Chondrocyte (in vitro differentiated cells): ENCODE data around the gene CD82. TPM values are rescaled to one million over a fixed set of nuclear protein-coding genes. Genes with fewer than 3 reads are reported as not detected.

ENCODE experiments used
- DNase-seq: peaks from one replicate; pipeline ENCODE4 v3.0.0; 2021; ENCODE audit warnings: mixed read lengths, low spot score
- H3K27ac Mint-ChIP-seq: one replicate; pipeline ENCODE4 v1.8.0; 2021; ENCODE audit warnings: mild to moderate bottlenecking, moderate library complexity, mixed read lengths; ENCODE audit not compliant: unreplicated experiment
- H3K27me3 Mint-ChIP-seq: 2 replicates; pipeline ENCODE4 v1.8.0; 2021; ENCODE audit warnings: low read depth, mixed read lengths
- H3K36me3 Mint-ChIP-seq: 2 replicates; pipeline ENCODE4 v1.8.0; 2021; ENCODE audit warnings: low read depth, mixed read lengths
- H3K4me1 Mint-ChIP-seq: 2 replicates; pipeline ENCODE4 v1.8.0; 2021; ENCODE audit warnings: low read depth, mild to moderate bottlenecking, mixed read lengths
- H3K4me3 Mint-ChIP-seq: one replicate; pipeline ENCODE4 v1.8.0; 2021; ENCODE audit warnings: mild to moderate bottlenecking, moderate library complexity, mixed read lengths; ENCODE audit not compliant: unreplicated experiment
- H3K9me3 Mint-ChIP-seq: 2 replicates; pipeline ENCODE4 v1.8.0; 2021; ENCODE audit warnings: low read depth, mixed read lengths
- total RNA-seq: library from RNA; stranded (reverse); gene quantifications from 3 replicates; pipeline ENCODE4 v1.2.1, GENCODE V29; 2021
- TF ChIP-seq, protein P1 (sequence below): fragments of 200-600 bp; sonication (generic); IDR thresholded peaks from 2 replicates; pipeline ENCODE4 v1.5.0; 2021; ENCODE audit warnings: antibody characterized with exemption, mild to moderate bottlenecking, moderate library complexity

CD82 gene
- total RNA-seq, 1 donor from 2014 or later, result 14.4 TPM

DNA sequence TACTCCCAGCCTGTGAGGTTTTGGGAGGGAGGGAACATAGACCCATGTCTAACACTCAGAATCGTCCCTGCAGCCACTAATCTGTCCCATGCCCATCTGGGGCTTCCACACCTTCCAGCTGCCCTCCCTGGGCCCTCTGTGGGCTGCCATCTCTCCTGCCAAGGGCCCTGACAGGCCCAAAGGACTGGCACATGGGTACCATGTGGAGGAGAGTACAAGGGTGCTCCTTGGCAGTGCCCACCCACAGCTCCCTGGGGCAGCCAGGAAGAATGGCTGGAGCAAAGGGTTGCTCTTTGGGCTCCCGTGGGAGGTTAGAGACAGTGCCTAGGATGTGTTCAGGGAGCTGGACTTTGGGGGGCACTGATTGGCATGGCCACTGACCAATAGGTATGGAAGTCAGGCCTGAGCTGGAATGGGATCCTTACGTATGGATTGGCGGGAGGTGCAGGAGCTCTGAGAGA lies 56.8 kb downstream of the CD82 start:
- H3K4me1 Mint-ChIP-seq, result peaks cover 7% of the 10 kb centered on the region
- no peak overlapping the region for H3K27ac Mint-ChIP-seq
- peaks cover 4% of the 10 kb centered on the region for H3K9me3 Mint-ChIP-seq
- no peak overlapping the region for H3K4me3 Mint-ChIP-seq
- DNase-seq, result peak; percentile 46
- peaks cover 4% of the 10 kb centered on the region for H3K27me3 Mint-ChIP-seq
- no peaks in the 10 kb centered on the region for H3K36me3 Mint-ChIP-seq
- TF ChIP-seq, protein P1, sequence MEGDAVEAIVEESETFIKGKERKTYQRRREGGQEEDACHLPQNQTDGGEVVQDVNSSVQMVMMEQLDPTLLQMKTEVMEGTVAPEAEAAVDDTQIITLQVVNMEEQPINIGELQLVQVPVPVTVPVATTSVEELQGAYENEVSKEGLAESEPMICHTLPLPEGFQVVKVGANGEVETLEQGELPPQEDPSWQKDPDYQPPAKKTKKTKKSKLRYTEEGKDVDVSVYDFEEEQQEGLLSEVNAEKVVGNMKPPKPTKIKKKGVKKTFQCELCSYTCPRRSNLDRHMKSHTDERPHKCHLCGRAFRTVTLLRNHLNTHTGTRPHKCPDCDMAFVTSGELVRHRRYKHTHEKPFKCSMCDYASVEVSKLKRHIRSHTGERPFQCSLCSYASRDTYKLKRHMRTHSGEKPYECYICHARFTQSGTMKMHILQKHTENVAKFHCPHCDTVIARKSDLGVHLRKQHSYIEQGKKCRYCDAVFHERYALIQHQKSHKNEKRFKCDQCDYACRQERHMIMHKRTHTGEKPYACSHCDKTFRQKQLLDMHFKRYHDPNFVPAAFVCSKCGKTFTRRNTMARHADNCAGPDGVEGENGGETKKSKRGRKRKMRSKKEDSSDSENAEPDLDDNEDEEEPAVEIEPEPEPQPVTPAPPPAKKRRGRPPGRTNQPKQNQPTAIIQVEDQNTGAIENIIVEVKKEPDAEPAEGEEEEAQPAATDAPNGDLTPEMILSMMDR, result no peak

DNA sequence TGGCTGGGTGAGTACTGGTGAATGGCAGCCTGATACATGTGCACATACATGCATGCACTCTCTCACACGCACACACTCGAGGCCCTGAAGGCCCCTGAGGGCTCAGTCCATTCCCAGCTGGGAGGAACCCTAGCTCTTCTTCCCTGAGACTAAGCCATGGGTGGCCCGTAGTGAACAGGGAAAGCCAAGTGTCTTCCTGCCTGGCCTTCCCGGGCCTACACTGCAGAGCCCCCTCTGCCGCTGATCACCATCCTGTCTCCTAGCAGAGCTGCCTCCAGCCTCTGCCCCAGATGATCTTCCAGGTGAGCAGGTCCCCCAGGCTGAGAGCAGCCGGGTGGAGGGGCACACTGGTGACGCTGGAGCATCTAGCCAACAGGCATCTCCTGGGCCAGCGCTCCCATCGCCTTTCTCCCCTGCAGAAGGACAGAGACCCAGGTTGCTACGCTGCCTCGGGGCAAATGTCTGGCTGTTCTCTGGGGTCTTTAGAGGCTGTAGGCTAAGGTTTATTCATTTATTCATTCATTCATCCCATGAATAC lies 57.3 kb downstream of the CD82 start:
- no peak overlapping the region for H3K4me3 Mint-ChIP-seq
- no peak overlapping the region for H3K27ac Mint-ChIP-seq
- peaks cover 13% of the 10 kb centered on the region for H3K4me1 Mint-ChIP-seq
- H3K27me3 Mint-ChIP-seq, result peaks cover 4% of the 10 kb centered on the region
- H3K36me3 Mint-ChIP-seq, result no peaks in the 10 kb centered on the region
- TF ChIP-seq, protein P1, result no peak
- DNase-seq, result peak; percentile 56
- peaks cover 4% of the 10 kb centered on the region for H3K9me3 Mint-ChIP-seq

DNA sequence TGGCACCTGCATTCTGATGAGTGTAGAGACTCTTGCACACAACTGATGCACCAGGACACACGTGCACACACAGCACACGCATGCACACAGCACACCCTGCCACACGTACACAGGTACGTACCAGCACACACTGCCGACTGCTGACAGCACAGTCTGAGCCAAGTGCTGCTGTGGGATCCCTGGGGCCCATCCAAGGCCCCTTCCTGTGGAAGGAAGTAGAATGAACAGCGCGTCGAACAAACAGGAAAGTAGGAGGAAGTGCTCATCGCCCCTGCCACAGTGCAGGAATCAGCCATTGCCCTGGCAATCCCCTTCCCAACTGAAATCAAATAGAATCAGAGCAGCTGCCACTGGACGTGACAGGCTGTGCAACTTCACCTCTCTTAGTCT lies 57.9 kb downstream of the CD82 start:
- no peak overlapping the region for H3K27ac Mint-ChIP-seq

DNA sequence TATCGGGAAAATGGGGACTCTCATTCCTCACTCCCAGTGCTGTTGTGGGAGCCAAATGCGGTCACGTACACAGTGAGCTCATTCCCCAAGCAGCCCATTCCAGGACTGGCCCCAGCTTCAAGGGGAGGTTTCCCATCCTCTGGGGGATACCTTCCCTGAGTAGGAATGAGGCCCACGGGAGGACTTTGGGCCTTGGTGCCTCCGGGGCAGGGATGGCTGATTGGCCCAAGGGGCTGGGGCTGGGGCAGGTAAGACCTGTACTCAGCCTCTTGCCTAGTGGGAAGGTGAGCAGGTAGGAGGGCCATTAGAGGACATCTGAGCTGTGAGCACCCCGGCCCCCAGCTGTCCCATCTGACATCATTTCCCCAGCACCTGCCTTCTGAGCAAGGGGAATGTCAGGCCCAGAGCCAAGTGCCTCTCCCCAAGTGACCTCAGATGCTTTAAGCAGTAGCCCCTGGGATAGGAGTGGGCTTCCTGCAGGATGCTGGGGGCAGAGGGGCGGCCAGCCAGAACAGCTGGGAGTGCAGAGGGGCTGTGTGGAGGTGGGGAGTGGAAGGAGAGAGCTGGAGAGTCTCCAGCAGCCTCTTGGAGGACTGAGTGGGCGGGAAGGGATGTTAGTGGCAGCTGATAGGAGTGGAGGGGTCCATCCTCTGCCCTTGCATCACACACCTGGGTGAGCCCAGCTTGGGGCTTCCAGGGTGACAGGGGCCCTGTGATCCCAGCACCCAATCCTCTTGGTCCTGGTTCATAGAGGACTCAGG lies 58.4 kb downstream of the CD82 start:
- TF ChIP-seq, protein P1, result no peak
- Mint-ChIP-seq H3K4me3 (no peak overlapping the region), H3K9me3 (peaks cover 4% of the 10 kb centered on the region), H3K27me3 (peaks cover 4% of the 10 kb centered on the region), H3K36me3 (no peaks in the 10 kb centered on the region), H3K27ac (no peak overlapping the region), H3K4me1 (peaks cover 22% of the 10 kb centered on the region)
- peak; percentile 64 for DNase-seq

More for the DNA sequence above, 57.9 kb downstream of the CD82 start:
- Mint-ChIP-seq H3K4me1 (peaks cover 18% of the 10 kb centered on the region), H3K9me3 (peaks cover 4% of the 10 kb centered on the region), H3K4me3 (no peak overlapping the region), H3K27me3 (peaks cover 4% of the 10 kb centered on the region), H3K36me3 (no peaks in the 10 kb centered on the region)
- TF ChIP-seq, protein P1, result no peak
- DNase-seq, result peak; percentile 61

DNA sequence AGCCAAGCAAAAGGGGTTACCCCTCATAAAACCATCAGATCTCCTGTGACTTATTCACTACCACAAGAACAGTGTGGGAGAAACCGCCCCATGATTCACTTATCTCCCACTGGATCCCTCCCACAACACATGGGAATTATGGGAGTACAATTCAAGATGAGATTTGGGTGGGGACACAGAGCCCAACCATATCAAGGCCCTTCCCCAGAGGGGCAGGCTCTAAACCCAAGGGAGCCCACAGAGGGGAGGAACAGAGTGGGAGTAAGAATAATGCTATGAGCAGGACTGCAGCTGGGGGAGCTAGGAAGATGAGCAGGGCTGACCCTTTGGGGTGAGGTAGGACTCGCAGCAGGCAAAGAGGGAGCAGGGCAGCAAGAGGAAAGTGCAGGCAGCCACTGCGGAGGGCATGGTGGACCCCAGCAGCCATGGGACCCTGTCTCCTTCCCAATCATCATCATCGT lies 59.3 kb downstream of the CD82 start:
- TF ChIP-seq, protein P1, result no peak
- peaks cover 4% of the 10 kb centered on the region for H3K9me3 Mint-ChIP-seq
- H3K27ac Mint-ChIP-seq, result no peak overlapping the region
- H3K27me3 Mint-ChIP-seq, result peaks cover 6% of the 10 kb centered on the region
- H3K36me3 Mint-ChIP-seq, result no peaks in the 10 kb centered on the region
- DNase-seq, result no peak
- peaks cover 24% of the 10 kb centered on the region for H3K4me1 Mint-ChIP-seq
- H3K4me3 Mint-ChIP-seq, result no peak overlapping the region
